ENCODE data around the gene DIAPH3. TPM values are rescaled to one million over a fixed set of nuclear protein-coding genes. Genes with fewer than 3 reads are reported as not detected.
A peak's percentile ranks its signal among the peaks of the same experiment; 100 is the strongest.

DIAPH3 gene
- total and polyA plus RNA-seq, 9 donors = 4.3 to 12.4 (median 7.9) TPM

DNA sequence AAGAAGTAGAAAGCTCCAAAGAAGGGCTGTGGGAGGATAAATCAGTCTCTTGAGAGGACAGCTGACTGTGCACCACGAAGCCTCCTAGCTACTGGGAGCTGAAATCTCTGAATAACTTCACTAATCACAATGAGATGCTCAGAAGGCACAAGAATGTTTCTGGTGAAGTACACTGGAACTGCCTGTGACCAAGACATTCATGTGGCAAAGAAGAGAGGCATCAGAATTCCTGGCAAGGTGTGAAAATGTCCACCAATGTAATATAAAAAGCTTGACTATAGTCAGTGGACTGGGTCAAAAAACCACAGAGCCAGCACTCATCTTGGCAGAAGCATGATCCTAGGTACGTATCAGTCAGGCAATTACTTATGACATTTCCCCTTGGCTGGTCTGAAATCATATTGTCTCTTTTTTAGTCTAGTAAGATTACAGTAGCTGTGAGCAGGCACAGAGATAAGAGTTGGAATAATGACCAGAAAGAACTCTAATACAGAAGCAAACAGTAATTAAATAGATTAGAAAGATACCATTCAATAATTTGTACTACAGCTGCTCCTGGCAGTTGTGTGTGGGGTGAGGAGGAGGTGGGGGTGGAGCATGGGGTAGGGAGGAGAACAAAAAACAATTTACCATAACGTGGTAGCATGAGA is 434.7 kb downstream of the DIAPH3 start:
- Histone ChIP-seq H3K4me1 (ENCODE audit: control insufficient read depth, insufficient read depth, low read length) (no peaks in the 10 kb centered on the region), H3K9me3 (replicated peaks; ENCODE audit: control insufficient read depth, low read depth, low read length) (no peaks in the 10 kb centered on the region), H3K36me3 (ENCODE audit: control insufficient read depth, insufficient read depth, low read length) (no peaks in the 10 kb centered on the region), H3K27ac (ENCODE audit: low read length) (no peak overlapping the region), H3K4me3 (ENCODE audit: low read length) (no peak overlapping the region), H3K27me3 (ENCODE audit: control insufficient read depth, insufficient read depth, low read length) (no peaks in the 10 kb centered on the region)
- no CpG with 5 or more reads among the region's 3 CpGs for WGBS (ENCODE audit: insufficient coverage)
- DNase-seq = no peak

DNA sequence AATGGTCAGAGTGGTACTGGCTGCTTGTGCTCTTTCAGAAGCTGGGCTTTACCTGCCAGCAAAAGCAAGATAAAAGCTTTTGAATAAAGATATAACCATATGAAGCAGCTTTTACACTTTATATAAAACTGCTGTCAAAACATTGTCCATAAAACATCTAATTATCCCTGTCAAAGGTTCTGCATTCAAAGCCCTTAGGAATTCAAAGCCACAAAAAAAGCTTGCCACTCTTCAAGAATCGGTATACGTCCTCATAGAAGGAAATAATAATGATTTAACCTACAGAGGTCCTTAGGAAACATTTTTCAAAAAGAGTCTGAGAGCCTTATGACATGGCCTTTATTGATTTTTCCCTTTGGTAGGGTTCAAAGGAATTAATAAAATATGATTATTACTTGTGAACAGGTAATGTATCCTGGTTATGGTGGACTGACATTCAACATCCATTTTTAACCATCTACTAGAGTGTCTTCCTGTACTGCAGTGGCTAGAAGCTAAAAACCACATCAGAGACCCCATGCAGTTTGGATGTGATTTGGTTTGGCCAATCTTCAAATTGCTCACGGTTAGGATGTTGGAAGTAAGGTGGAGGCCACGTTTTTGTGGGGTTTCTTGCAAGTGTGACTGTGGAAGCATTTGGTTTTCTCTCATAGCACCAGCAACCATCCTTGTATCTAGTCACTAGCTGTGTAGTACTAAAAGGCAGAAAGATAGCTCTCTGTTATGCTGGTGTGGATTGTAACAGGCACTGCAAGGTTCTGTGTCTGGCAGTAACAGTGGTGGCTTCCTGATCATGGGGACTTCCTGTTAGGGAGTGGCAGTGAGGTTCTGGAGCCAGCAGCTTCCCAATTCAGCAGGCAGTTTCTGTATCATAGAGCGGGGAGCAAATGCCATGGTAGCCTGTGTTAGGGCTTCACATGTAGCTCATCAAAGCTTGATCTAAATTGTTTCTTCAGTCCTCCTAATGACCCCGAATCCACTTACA is 441.5 kb downstream of the DIAPH3 start:
- Histone ChIP-seq H3K9me3 (replicated peaks; ENCODE audit: control insufficient read depth, low read depth, low read length) (no peaks in the 10 kb centered on the region), H3K27ac (ENCODE audit: low read length) (no peak overlapping the region), H3K4me1 (ENCODE audit: control insufficient read depth, insufficient read depth, low read length) (no peaks in the 10 kb centered on the region), H3K27me3 (ENCODE audit: control insufficient read depth, insufficient read depth, low read length) (no peaks in the 10 kb centered on the region), H3K36me3 (ENCODE audit: control insufficient read depth, insufficient read depth, low read length) (no peaks in the 10 kb centered on the region), H3K4me3 (ENCODE audit: low read length) (no peak overlapping the region)
- 85% methylated on average over 1 of the region's 6 CpGs for WGBS (ENCODE audit: insufficient coverage)
- DNase-seq = no peak

DNA sequence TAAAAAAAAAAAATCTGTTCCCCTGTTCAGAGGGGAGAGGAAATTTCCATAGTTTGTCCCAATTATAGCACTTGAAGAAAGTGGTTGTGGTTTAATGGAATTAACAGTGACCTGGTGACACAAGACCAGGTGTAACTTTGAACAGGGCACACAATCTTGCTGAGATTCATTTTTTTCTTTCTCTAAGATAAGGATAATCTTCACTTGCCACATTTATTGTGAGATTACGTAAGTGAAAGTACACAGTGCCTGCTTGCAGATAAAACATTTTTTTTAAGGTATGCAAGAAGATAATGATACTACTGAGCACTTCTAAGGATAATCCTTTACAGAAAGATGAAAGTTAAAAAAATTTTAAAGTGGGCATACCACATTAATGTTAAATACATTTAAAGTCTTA is 448.1 kb downstream of the DIAPH3 start:
- no peak overlapping the region for H3K27ac ChIP-seq (ENCODE audit: low read length)
- no CpG with 5 or more reads among the region's 1 CpG for WGBS (ENCODE audit: insufficient coverage)

DNA sequence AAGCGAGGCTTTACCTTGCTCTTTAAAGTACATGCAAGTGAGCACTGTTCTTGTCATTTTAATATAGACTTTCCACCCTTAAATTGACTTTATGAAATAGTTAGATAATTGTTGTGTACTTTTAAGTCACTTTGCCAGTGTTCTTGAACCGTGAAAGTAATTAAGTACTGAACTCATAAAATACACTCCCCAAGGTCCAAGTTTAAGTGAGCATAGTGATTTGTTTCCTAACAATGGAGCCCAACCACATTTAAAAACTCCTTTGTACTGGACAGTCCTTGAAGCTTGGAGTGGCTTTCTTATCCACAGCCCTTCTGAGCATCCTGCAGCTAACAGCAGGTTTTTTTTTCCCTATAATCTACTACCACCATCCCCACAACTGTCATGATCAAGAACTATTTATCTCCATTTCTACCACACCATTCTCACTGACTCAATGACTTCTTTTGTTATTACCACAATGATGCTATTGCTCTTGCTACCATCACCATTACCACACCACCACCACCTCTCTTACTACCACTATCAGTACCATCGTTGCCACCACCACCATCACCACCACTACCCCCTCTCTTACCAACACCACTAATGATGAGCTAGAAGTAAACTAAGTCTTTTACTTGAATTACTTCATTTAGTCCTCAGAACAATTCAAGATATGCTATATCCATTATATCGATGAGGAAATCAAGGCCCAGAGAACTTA is 452.6 kb downstream of the DIAPH3 start:
- H3K4me3 ChIP-seq (ENCODE audit: low read length) = no peak overlapping the region
- no peaks in the 10 kb centered on the region for H3K36me3 ChIP-seq (ENCODE audit: control insufficient read depth, insufficient read depth, low read length)
- no CpG with 5 or more reads among the region's 4 CpGs for WGBS (ENCODE audit: insufficient coverage)
- H3K4me1 ChIP-seq (ENCODE audit: control insufficient read depth, insufficient read depth, low read length) = no peaks in the 10 kb centered on the region
- H3K27me3 ChIP-seq (ENCODE audit: control insufficient read depth, insufficient read depth, low read length) = no peaks in the 10 kb centered on the region
- no peak overlapping the region for H3K27ac ChIP-seq (ENCODE audit: low read length)
- no peaks in the 10 kb centered on the region for H3K9me3 ChIP-seq (replicated peaks; ENCODE audit: control insufficient read depth, low read depth, low read length)
- peak; percentile 82 for DNase-seq

More for the DNA sequence above, 448.1 kb downstream of the DIAPH3 start:
- Histone ChIP-seq H3K4me3 (ENCODE audit: low read length) (no peak overlapping the region), H3K9me3 (replicated peaks; ENCODE audit: control insufficient read depth, low read depth, low read length) (no peaks in the 10 kb centered on the region), H3K4me1 (ENCODE audit: control insufficient read depth, insufficient read depth, low read length) (no peaks in the 10 kb centered on the region), H3K27me3 (ENCODE audit: control insufficient read depth, insufficient read depth, low read length) (no peaks in the 10 kb centered on the region), H3K36me3 (ENCODE audit: control insufficient read depth, insufficient read depth, low read length) (no peaks in the 10 kb centered on the region)
- DNase-seq = no peak

- DNase-seq = no peak
- Histone ChIP-seq H3K36me3 (ENCODE audit: control insufficient read depth, insufficient read depth, low read length) (no peaks in the 10 kb centered on the region), H3K4me3 (ENCODE audit: low read length) (no peak overlapping the region), H3K4me1 (ENCODE audit: control insufficient read depth, insufficient read depth, low read length) (no peaks in the 10 kb centered on the region), H3K9me3 (replicated peaks; ENCODE audit: control insufficient read depth, low read depth, low read length) (no peaks in the 10 kb centered on the region), H3K27ac (ENCODE audit: low read length) (no peak overlapping the region), H3K27me3 (ENCODE audit: control insufficient read depth, insufficient read depth, low read length) (no peaks in the 10 kb centered on the region)
- WGBS (ENCODE audit: insufficient coverage) = no CpG with 5 or more reads among the region's 1 CpG
Observed at GRCh38 chr13:59710416-59710815, 453.3 kb downstream of the DIAPH3 start.

DNA sequence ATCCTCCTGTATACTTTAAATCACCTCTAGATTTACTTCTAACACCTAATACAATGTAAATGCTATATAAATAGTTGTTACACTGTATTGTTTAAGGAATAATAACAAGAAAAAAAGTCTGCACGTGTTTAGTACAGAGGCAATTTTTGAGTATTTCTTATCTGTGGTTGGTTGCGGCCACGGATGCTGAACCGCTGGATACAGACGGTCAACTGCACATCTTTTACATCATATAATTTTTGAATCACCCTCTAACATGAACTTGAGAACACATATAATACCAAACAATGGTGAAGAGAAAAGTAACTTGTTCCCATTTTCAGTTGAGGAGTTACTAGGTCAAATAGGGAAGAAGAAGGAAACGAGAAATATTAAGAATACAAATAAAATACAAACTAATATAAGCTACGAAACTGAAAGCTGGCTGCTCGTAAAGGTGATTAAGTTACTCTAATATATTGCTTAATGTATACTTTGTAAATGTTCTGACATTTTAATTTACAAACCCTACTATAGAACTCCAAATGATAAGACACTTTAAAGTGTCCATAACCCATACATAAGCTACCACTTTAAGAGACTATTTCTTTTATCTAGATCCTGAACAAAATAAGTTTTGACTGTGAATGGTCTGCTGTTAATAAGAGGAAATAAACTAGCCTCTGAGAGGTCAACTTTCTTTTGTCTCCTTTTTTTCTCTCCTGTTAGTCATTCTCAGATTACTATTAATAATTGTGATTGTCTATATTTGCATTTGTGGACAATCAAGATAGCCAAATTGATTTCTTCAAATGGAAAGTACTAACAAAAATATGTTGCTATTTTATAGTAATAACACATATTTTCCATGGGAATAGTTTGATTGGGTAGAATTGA is 457.4 kb downstream of the DIAPH3 start:
- Histone ChIP-seq H3K4me3 (ENCODE audit: low read length) (no peak overlapping the region), H3K4me1 (ENCODE audit: control insufficient read depth, insufficient read depth, low read length) (no peaks in the 10 kb centered on the region), H3K27ac (ENCODE audit: low read length) (no peak overlapping the region), H3K9me3 (replicated peaks; ENCODE audit: control insufficient read depth, low read depth, low read length) (no peaks in the 10 kb centered on the region), H3K36me3 (ENCODE audit: control insufficient read depth, insufficient read depth, low read length) (no peaks in the 10 kb centered on the region), H3K27me3 (ENCODE audit: control insufficient read depth, insufficient read depth, low read length) (no peaks in the 10 kb centered on the region)
- WGBS (ENCODE audit: insufficient coverage) = no CpG with 5 or more reads among the region's 8 CpGs
- DNase-seq = no peak

DNA sequence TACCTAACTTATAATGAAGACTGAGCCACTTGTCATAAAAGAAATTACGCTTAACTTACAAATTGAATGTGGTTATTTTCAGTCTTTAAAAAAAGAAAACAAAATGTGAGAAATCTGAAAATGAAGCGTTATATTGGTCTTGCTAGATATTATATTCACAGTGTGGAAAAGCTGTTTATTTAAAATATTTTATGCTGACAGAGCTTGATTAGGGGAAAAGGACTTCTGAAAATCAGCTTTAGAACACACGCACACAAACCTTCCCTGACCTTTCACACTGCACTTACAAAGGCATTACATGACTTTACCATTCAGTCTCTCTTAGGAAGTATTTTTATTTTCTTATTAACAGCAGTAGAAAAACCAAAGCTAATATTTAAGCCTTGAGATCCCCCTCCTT is 461.5 kb downstream of the DIAPH3 start:
- Histone ChIP-seq H3K4me1 (ENCODE audit: control insufficient read depth, insufficient read depth, low read length) (no peaks in the 10 kb centered on the region), H3K36me3 (ENCODE audit: control insufficient read depth, insufficient read depth, low read length) (no peaks in the 10 kb centered on the region), H3K27me3 (ENCODE audit: control insufficient read depth, insufficient read depth, low read length) (no peaks in the 10 kb centered on the region), H3K4me3 (ENCODE audit: low read length) (no peak overlapping the region), H3K9me3 (replicated peaks; ENCODE audit: control insufficient read depth, low read depth, low read length) (no peaks in the 10 kb centered on the region), H3K27ac (ENCODE audit: low read length) (no peak overlapping the region)
- no peak for DNase-seq
- no CpG with 5 or more reads among the region's 3 CpGs for WGBS (ENCODE audit: insufficient coverage)

DNA sequence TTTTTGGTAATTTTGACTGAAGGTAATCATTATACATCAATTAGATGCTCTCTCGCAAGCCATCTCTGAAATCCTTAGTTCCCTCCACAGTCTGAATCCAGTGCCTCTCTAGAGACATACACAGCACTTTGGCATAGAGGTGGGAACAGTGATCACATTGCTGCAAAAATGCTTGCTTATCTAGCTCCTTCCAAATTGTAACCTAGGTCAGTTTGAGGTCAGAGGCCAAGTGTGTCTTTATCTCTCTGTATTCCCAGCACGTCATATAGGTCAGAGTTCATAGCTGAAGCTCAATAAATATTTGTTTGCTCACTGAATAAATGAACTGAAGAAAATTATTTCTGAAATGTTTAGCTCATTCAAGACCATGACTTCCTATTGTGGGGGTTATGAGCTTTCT is 462.5 kb downstream of the DIAPH3 start:
- DNase-seq = no peak
- Histone ChIP-seq H3K4me1 (ENCODE audit: control insufficient read depth, insufficient read depth, low read length) (no peaks in the 10 kb centered on the region), H3K9me3 (replicated peaks; ENCODE audit: control insufficient read depth, low read depth, low read length) (no peaks in the 10 kb centered on the region), H3K27me3 (ENCODE audit: control insufficient read depth, insufficient read depth, low read length) (no peaks in the 10 kb centered on the region), H3K36me3 (ENCODE audit: control insufficient read depth, insufficient read depth, low read length) (no peaks in the 10 kb centered on the region), H3K27ac (ENCODE audit: low read length) (no peak overlapping the region), H3K4me3 (ENCODE audit: low read length) (no peak overlapping the region)
- no CpG with 5 or more reads among the region's 2 CpGs for WGBS (ENCODE audit: insufficient coverage)

GRCh38 chr13:59700281-59700680 is 463.4 kb downstream of the DIAPH3 start:
- Histone ChIP-seq H3K4me1 (ENCODE audit: control insufficient read depth, insufficient read depth, low read length) (no peaks in the 10 kb centered on the region), H3K27me3 (ENCODE audit: control insufficient read depth, insufficient read depth, low read length) (no peaks in the 10 kb centered on the region), H3K4me3 (ENCODE audit: low read length) (no peak overlapping the region), H3K36me3 (ENCODE audit: control insufficient read depth, insufficient read depth, low read length) (no peaks in the 10 kb centered on the region), H3K9me3 (replicated peaks; ENCODE audit: control insufficient read depth, low read depth, low read length) (no peaks in the 10 kb centered on the region), H3K27ac (ENCODE audit: low read length) (no peak overlapping the region)
- DNase-seq = no peak
- WGBS (ENCODE audit: insufficient coverage) = no CpG with 5 or more reads among the region's 2 CpGs
